A673 (cell line): ENCODE data around the gene DCHS1. TPM values are rescaled to one million over a fixed set of nuclear protein-coding genes. Genes with fewer than 3 reads are reported as not detected.

Experiments
- BruUV-seq: library from RNA; stranded (reverse); fragments of 400-500 nt; replicated peaks from 2 replicates; lab custom pipeline; 2021; lab: Mats Ljungman, UMichigan
- CTCF ChIA-PET: fragments of 300-600 bp; sonication (Branson Sonifier 250); formaldehyde crosslinking; loops from one replicate; lab custom pipeline; 2022; ENCODE audit warnings: antibody characterized with exemption; lab: Charles Lee
- POLR2A ChIA-PET: fragments of 300-600 bp; sonication (Branson Sonifier 250); formaldehyde crosslinking; loops from one replicate; lab custom pipeline; 2022; ENCODE audit warnings: antibody characterized with exemption; ENCODE audit not compliant: low non-redundant PET; lab: Charles Lee
- DNase-seq: peaks from one replicate; pipeline ENCODE4 v3.0.0-alpha.2; 2015; ENCODE audit warnings: low spot score
- H3K27ac ChIP-seq: fragments of 200-600 bp; sonication (generic); 2 replicates; pipeline ENCODE4 v1.5.1; 2016; ENCODE audit warnings: mixed run types, low read depth, mild to moderate bottlenecking, mixed read lengths, antibody characterized with exemption, low read length; ENCODE audit not compliant: poor library complexity, severe bottlenecking
- H3K27me3 ChIP-seq: fragments of 200-600 bp; sonication (generic); replicated peaks from 2 replicates; pipeline ENCODE4 v1.6.1; 2017; ENCODE audit warnings: mixed run types, low read depth, mild to moderate bottlenecking, mixed read lengths, antibody characterized with exemption, low read length; ENCODE audit not compliant: insufficient read depth, poor library complexity
- H3K36me3 ChIP-seq: fragments of 200-600 bp; sonication (generic); 2 replicates; pipeline ENCODE4 v1.6.1; 2016; ENCODE audit warnings: mixed run types, mild to moderate bottlenecking, mixed read lengths, antibody characterized with exemption, low read length; ENCODE audit not compliant: insufficient read depth, poor library complexity, severe bottlenecking
- H3K4me1 ChIP-seq: fragments of 200-600 bp; sonication (generic); 2 replicates; pipeline ENCODE4 v1.6.1; 2017; ENCODE audit warnings: mixed run types, mild to moderate bottlenecking, mixed read lengths, antibody characterized with exemption, low read length; ENCODE audit not compliant: insufficient read depth, poor library complexity, severe bottlenecking
- H3K4me3 ChIP-seq: fragments of 200-600 bp; sonication (generic); 2 replicates; pipeline ENCODE4 v1.5.1; 2016; ENCODE audit warnings: low read depth, mixed run types, mild to moderate bottlenecking, mixed read lengths, low read length; ENCODE audit not compliant: poor library complexity, severe bottlenecking
- H3K9me3 ChIP-seq: fragments of 200-600 bp; sonication (generic); 2 replicates; pipeline ENCODE4 v1.6.1; 2016; ENCODE audit warnings: mixed run types, low read depth, mild to moderate bottlenecking, mixed read lengths, antibody characterized with exemption, low read length; ENCODE audit not compliant: poor library complexity, severe bottlenecking
- CTCF ChIP-seq: fragments of 300-800, 200-600 bp; sonication (generic); conservative IDR thresholded peaks from 2 replicates; pipeline ENCODE4 v1.5.1; 2017; ENCODE audit warnings: low read depth, mild to moderate bottlenecking, antibody characterized with exemption, low read length, moderate library complexity, mixed read lengths
- EZH2 ChIP-seq: fragments of 200-600 bp; sonication (generic); IDR thresholded peaks from 2 replicates; pipeline ENCODE4 v1.6.1; 2017; ENCODE audit warnings: borderline replicate concordance, low read depth, mild to moderate bottlenecking, mixed read lengths, antibody characterized with exemption, low read length; ENCODE audit not compliant: poor library complexity, severe bottlenecking
- intact Hi-C: fragments of 100-400 bp; cut with micrococcal nuclease; formaldehyde crosslinking; loops from one replicate; pipeline ENCODE4 v1.10.0; 2022; ENCODE audit not compliant: unreplicated experiment
- total RNA-seq: library from RNA; stranded (reverse); gene quantifications from 2 replicates; pipeline ENCODE4 v1.2.3, GENCODE V29; 2021

The DCHS1 gene
- total RNA-seq, 1 experiment from 2014 or later: 17.6 TPM

- Histone ChIP-seq H3K4me1 (peaks cover 14% of the 10 kb centered on the region), H3K9me3 (no peaks in the 10 kb centered on the region), H3K36me3 (peaks cover 36% of the 10 kb centered on the region), H3K4me3 (no peak overlapping the region), H3K27me3 (no peaks in the 10 kb centered on the region), H3K27ac (no peak overlapping the region)
- intact Hi-C loops: loop anchor here (5.0 kb wide), 1 partner anchor 127 kb away; the partner anchor contains the start of genes ARFIP2 and TIMM10B
- ChIA-PET CTCF (no interaction called here), POLR2A (no interaction called here)
- no peak for TF ChIP-seq EZH2
- no peak for TF ChIP-seq CTCF
- no peak for DNase-seq
- BruUV-seq: no TSS peak
Measured at GRCh38 chr11:6608726-6609501, 46.7 kb downstream of the DCHS1 start.

GRCh38 chr11:6608011-6608410 lies 47.6 kb downstream of the DCHS1 start:
- TF ChIP-seq CTCF (no peak), EZH2 (no peak)
- DNase-seq: no peak
- H3K4me1 ChIP-seq: peaks cover 14% of the 10 kb centered on the region
- H3K9me3 ChIP-seq: no peaks in the 10 kb centered on the region
- BruUV-seq: no TSS peak
- intact Hi-C loops: loop anchor here (5.0 kb wide), 1 partner anchor 126 kb away; the partner anchor contains the start of genes ARFIP2 and TIMM10B
- ChIA-PET POLR2A (no interaction called here), CTCF (no interaction called here)
- no peak overlapping the region for H3K27ac ChIP-seq
- no peak overlapping the region for H3K4me3 ChIP-seq
- H3K36me3 ChIP-seq: peaks cover 36% of the 10 kb centered on the region
- no peaks in the 10 kb centered on the region for H3K27me3 ChIP-seq

GRCh38 chr11:6607190-6607795 lies 48.3 kb downstream of the DCHS1 start:
- Histone ChIP-seq H3K4me1 (peaks cover 14% of the 10 kb centered on the region), H3K27ac (peak overlapping the region; percentile 74), H3K9me3 (no peaks in the 10 kb centered on the region), H3K4me3 (no peak overlapping the region), H3K36me3 (peaks cover 36% of the 10 kb centered on the region), H3K27me3 (no peaks in the 10 kb centered on the region)
- TF ChIP-seq CTCF (no peak), EZH2 (no peak)
- no peak for DNase-seq
- BruUV-seq: no TSS peak
- intact Hi-C loops: loop anchor here (5.0 kb wide), 1 partner anchor 125 kb away; the partner anchor contains the start of genes ARFIP2 and TIMM10B
- ChIA-PET CTCF (no interaction called here), POLR2A (no interaction called here)
